Astrocyte of the cerebellum (primary cell): ENCODE measurements around the gene WNT9B.

Source experiments
- DNase-seq: peaks from one replicate; pipeline ENCODE4 v3.0.0-alpha.2; 2011; ENCODE audit warnings: low read depth
- H3K4me3 ChIP-seq: 2 replicates; pipeline ENCODE4 v1.5.1; 2011; ENCODE audit warnings: mild to moderate bottlenecking, low read depth, low read length, moderate library complexity
- CTCF ChIP-seq: IDR thresholded peaks from 2 replicates; pipeline ENCODE4 v1.5.1; 2012; ENCODE audit warnings: low read length, low read depth, moderate library complexity, mild to moderate bottlenecking; ENCODE audit errors: missing control alignments
- in situ Hi-C: cut with HindIII; loops from 2 replicates; pipeline ENCODE4 v1.10.0; 2017; ENCODE audit warnings: low sequenced_read_pairs

The WNT9B gene

GRCh38 chr17:46922487-46922803, 71.1 kb downstream of the WNT9B start:
- peak overlapping the region; percentile 73 for H3K4me3 ChIP-seq
- no peak for TF ChIP-seq CTCF
- in situ Hi-C loops = no loop called here
- DNase-seq = no peak

GRCh38 chr17:46922804-46923635, 71.6 kb downstream of the WNT9B start, which contains the start of gene GOSR2:
Gene GOSR2 (plus strand): TSS chr17:46923160. CDS start chr17:46923193, 33 bp downstream.
- in situ Hi-C loops = no loop called here
- peak; percentile 64 for DNase-seq
- H3K4me3 ChIP-seq = peak within 1 kb of the TSS; percentile 73
- no peak for TF ChIP-seq CTCF

- TF ChIP-seq CTCF = no peak
- in situ Hi-C loops = no loop called here
These were observed 73.9 kb downstream of the WNT9B start for GRCh38 chr17:46925185-46925868.

GRCh38 chr17:46928467-46929261, 77.3 kb downstream of the WNT9B start:
- TF ChIP-seq CTCF = no peak
- no peak overlapping the region for H3K4me3 ChIP-seq
- DNase-seq = no peak
- in situ Hi-C loops = no loop called here

More at GRCh38 chr17:46925185-46925868, 73.9 kb downstream of the WNT9B start:
- H3K4me3 ChIP-seq = no peak overlapping the region
- DNase-seq = no peak

GRCh38 chr17:46929413-46929812, 78.0 kb downstream of the WNT9B start:
- DNase-seq = no peak
- H3K4me3 ChIP-seq = no peak overlapping the region
- in situ Hi-C loops = no loop called here
- TF ChIP-seq CTCF = no peak

- in situ Hi-C loops = no loop called here
- no peak for DNase-seq
- no peak for TF ChIP-seq CTCF
These were observed 78.7 kb downstream of the WNT9B start for GRCh38 chr17:46930051-46930450.

More at GRCh38 chr17:46930051-46930450, 78.7 kb downstream of the WNT9B start:
- no peak overlapping the region for H3K4me3 ChIP-seq
